HCT116 (cell line): ENCODE data around the gene OLFML2A.

ENCODE experiments used
- POLR2A ChIP-seq: IDR thresholded peaks from 2 replicates; pipeline ENCODE4 v1.7.0; 2011; ENCODE audit warnings: borderline replicate concordance; ENCODE audit not compliant: insufficient read depth, insufficient read length; ENCODE audit errors: extremely low read depth
- RAD21 ChIP-seq: IDR thresholded peaks from 2 replicates; pipeline ENCODE4 v1.6.1; 2012; ENCODE audit warnings: low read depth, mild to moderate bottlenecking
- YY1 ChIP-seq: IDR thresholded peaks from 2 replicates; pipeline ENCODE4 v1.6.1; 2011; ENCODE audit warnings: low read length, low read depth, moderate library complexity, mild to moderate bottlenecking; ENCODE audit not compliant: insufficient replicate concordance; ENCODE audit errors: extremely low read depth
- TF ChIP-seq, protein P1 (sequence below), 3 experiments: fragments of 200-600 bp in 1 of 3; sonication (generic) in 1 of 3; IDR thresholded peaks in 2 of 3; conservative IDR thresholded peaks in 1 of 3; 2 replicates each; pipeline ENCODE4 v1.5.1; 2012 to 2017; ENCODE audit warnings: low read depth in 2 of 3, low read length in 2 of 3, antibody characterized with exemption in 1 of 3, borderline replicate concordance in 1 of 3, control low read depth in 1 of 3, mild to moderate bottlenecking in 1 of 3, mixed read lengths in 1 of 3, mixed run types in 1 of 3, moderate library complexity in 1 of 3; ENCODE audit not compliant: insufficient read depth in 1 of 3

DNA sequence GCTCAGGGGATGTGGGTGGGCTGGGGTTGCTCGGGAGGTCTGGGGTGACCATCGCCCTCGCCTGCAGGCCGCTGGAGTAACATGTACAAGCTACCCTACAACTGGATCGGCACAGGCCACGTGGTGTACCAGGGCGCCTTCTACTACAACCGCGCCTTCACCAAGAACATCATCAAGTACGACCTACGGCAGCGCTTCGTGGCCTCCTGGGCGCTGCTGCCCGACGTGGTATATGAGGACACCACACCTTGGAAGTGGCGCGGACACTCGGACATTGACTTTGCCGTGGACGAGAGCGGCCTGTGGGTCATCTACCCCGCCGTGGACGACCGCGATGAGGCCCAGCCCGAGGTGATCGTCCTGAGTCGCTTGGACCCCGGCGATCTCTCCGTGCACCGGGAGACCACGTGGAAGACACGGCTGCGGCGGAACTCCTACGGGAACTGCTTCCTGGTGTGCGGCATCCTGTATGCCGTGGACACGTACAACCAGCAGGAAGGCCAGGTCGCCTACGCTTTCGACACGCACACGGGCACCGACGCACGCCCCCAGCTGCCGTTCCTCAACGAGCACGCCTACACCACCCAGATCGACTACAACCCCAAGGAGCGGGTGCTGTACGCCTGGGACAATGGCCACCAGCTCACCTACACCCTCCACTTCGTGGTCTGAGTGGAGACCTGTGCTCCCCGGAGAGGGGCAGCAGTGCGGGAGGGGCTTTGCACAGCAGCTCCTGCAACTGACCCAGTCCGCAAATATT, 33.0 kb downstream of the OLFML2A start:
- TF ChIP-seq, protein P1, sequence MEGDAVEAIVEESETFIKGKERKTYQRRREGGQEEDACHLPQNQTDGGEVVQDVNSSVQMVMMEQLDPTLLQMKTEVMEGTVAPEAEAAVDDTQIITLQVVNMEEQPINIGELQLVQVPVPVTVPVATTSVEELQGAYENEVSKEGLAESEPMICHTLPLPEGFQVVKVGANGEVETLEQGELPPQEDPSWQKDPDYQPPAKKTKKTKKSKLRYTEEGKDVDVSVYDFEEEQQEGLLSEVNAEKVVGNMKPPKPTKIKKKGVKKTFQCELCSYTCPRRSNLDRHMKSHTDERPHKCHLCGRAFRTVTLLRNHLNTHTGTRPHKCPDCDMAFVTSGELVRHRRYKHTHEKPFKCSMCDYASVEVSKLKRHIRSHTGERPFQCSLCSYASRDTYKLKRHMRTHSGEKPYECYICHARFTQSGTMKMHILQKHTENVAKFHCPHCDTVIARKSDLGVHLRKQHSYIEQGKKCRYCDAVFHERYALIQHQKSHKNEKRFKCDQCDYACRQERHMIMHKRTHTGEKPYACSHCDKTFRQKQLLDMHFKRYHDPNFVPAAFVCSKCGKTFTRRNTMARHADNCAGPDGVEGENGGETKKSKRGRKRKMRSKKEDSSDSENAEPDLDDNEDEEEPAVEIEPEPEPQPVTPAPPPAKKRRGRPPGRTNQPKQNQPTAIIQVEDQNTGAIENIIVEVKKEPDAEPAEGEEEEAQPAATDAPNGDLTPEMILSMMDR (IDR thresholded peaks at IDR 0.05 in 2 of 3, conservative IDR thresholded peaks at IDR 0.05 in 1 of 3; ENCODE audit: borderline replicate concordance in 1 of 3, insufficient read depth in 1 of 3, low read depth in 2 of 3, low read length in 2 of 3) = no peak
- TF ChIP-seq POLR2A (no peak), RAD21 (no peak), YY1 (no peak)
